ENCODE measurements around the gene LEFTY1. TPM values are rescaled to one million over a fixed set of nuclear protein-coding genes. Genes with fewer than 3 reads are reported as not detected.

LEFTY1 gene
- total and polyA plus RNA-seq, 2 of the 4 experiments (the other 2 are of a cell fraction): not detected

- no peak overlapping the region for H2BK120ac ChIP-seq (ENCODE audit: low read depth, low read length)
- no peak overlapping the region for H2AK5ac ChIP-seq (ENCODE audit: low read depth, low read length)
- intact Hi-C loops (cut with micrococcal nuclease) (no loop called here), dilution Hi-C loops (cut with HindIII; ENCODE audit: low sequenced_read_pairs, unreplicated experiment) (no loop called here), in situ Hi-C loops (cut with MboI; ENCODE audit: low sequenced_read_pairs) (no loop called here)
- no peaks in the 10 kb centered on the region for H3K9me3 ChIP-seq (ENCODE audit: control insufficient read depth, insufficient read depth, low read length)
- no peaks in the 10 kb centered on the region for H3K27me3 ChIP-seq (ENCODE audit: control insufficient read depth, insufficient read depth, low read length)
- no peak overlapping the region for H4K8ac ChIP-seq (ENCODE audit: low read depth in 2 of 2, low read length in 2 of 2)
- no peaks in the 10 kb centered on the region for H3K36me3 ChIP-seq (ENCODE audit: control insufficient read depth, insufficient read depth, low read length)
- DNase-seq (no peak), ATAC-seq (ENCODE audit: low read depth) (no peak; the same call in 1 of the 2 replicates)
- no peaks in the 10 kb centered on the region for H3K9me1 ChIP-seq (ENCODE audit: insufficient read depth, low read length)
- H3K4me3 ChIP-seq (ENCODE audit: insufficient read depth, low read depth, low read length): no peak overlapping the region
- WGBS, 2 experiments (ENCODE audit: extremely low coverage in 2 of 2, insufficient read length in 1 of 2): 66% methylated on average over 4 of the region's 6 CpGs; no CpG with 5 or more reads in 1 of the 2 experiments
- H3K18ac ChIP-seq (ENCODE audit: low read depth, low read length): no peak overlapping the region
- no peak overlapping the region for H3K4ac ChIP-seq (ENCODE audit: low read depth, low read length)
- H2AFZ ChIP-seq (replicated peaks; ENCODE audit: low read length, poor library complexity): peak overlapping the region; percentile 33
- no peak overlapping the region for H2BK20ac ChIP-seq (ENCODE audit: low read depth, low read length)
- H4K91ac ChIP-seq (ENCODE audit: insufficient read depth, low read depth, low read length): no peak overlapping the region
- H4K5ac ChIP-seq (ENCODE audit: low read depth, low read length): no peak overlapping the region
- POLR2A ChIA-PET (ENCODE audit: unreplicated experiment): interaction anchor here (0.5 kb wide), 1 partner anchor 163 kb away, joined by 5 read pairs; no protein-coding TSS in a partner anchor
- no peak overlapping the region for H2AK9ac ChIP-seq (replicated peaks; ENCODE audit: low read depth, low read length, poor library complexity)
- H3K27ac ChIP-seq (ENCODE audit: insufficient read depth, low read length): no peak overlapping the region
- no peak overlapping the region for H2BK5ac ChIP-seq (ENCODE audit: low read depth, low read length, poor library complexity, severe bottlenecking)
- H3K9ac ChIP-seq (ENCODE audit: low read depth, low read length): no peak overlapping the region
- H4K20me1 ChIP-seq (ENCODE audit: insufficient read depth, low read length): no peaks in the 10 kb centered on the region
- H3K23ac ChIP-seq (ENCODE audit: low read depth, low read length): no peak overlapping the region
- no peaks in the 10 kb centered on the region for H3K4me1 ChIP-seq (ENCODE audit: control insufficient read depth, insufficient read depth, low read length)
- CTCF ChIA-PET: no interaction called here
- no peak overlapping the region for H3K56ac ChIP-seq (ENCODE audit: extremely low read depth, insufficient read depth, low read length)
- no peak overlapping the region for H3K4me2 ChIP-seq (ENCODE audit: low read depth, low read length)
- no TSS peak for BruUV-seq (replicated peaks)
- H3K14ac ChIP-seq (replicated peaks; ENCODE audit: low read depth, low read length): no peak overlapping the region
- H3K79me1 ChIP-seq (ENCODE audit: low read depth in 1 of 2, low read length in 2 of 2): no peaks in the 10 kb centered on the region
- no peak overlapping the region for H2BK15ac ChIP-seq (ENCODE audit: low read depth, low read length)
- TF ChIP-seq CHD1 (IDR thresholded peaks at IDR 0.05; ENCODE audit: low read depth, low read length) (no peak), MAZ (IDR thresholded peaks at IDR 0.05; ENCODE audit: borderline replicate concordance, low read depth, low read length) (no peak), NFE2L2 (IDR thresholded peaks at IDR 0.05; ENCODE audit: low read depth, low read length) (no peak), MXI1 (IDR thresholded peaks at IDR 0.05; ENCODE audit: borderline replicate concordance, low read depth, low read length) (no peak), RAD21 (IDR thresholded peaks at IDR 0.05; ENCODE audit: low read length) (no peak), RCOR1 (IDR thresholded peaks at IDR 0.05; ENCODE audit: insufficient replicate concordance, low read length) (no peak), POLR2A (IDR thresholded peaks at IDR 0.05; ENCODE audit: low read depth, low read length) (no peak), CEBPB (IDR thresholded peaks at IDR 0.05; ENCODE audit: low read depth, low read length) (no peak), RFX5 (IDR thresholded peaks at IDR 0.05; ENCODE audit: low read depth, low read length) (no peak), FOS (IDR thresholded peaks at IDR 0.05; ENCODE audit: low read depth, low read length) (no peak), SMC3 (IDR thresholded peaks at IDR 0.05; ENCODE audit: low read depth, low read length) (no peak), BHLHE40 (IDR thresholded peaks at IDR 0.05; ENCODE audit: low read depth, low read length) (no peak), MAFK (IDR thresholded peaks at IDR 0.05; ENCODE audit: low read depth, low read length) (no peak)
- TF ChIP-seq, protein P1, sequence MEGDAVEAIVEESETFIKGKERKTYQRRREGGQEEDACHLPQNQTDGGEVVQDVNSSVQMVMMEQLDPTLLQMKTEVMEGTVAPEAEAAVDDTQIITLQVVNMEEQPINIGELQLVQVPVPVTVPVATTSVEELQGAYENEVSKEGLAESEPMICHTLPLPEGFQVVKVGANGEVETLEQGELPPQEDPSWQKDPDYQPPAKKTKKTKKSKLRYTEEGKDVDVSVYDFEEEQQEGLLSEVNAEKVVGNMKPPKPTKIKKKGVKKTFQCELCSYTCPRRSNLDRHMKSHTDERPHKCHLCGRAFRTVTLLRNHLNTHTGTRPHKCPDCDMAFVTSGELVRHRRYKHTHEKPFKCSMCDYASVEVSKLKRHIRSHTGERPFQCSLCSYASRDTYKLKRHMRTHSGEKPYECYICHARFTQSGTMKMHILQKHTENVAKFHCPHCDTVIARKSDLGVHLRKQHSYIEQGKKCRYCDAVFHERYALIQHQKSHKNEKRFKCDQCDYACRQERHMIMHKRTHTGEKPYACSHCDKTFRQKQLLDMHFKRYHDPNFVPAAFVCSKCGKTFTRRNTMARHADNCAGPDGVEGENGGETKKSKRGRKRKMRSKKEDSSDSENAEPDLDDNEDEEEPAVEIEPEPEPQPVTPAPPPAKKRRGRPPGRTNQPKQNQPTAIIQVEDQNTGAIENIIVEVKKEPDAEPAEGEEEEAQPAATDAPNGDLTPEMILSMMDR (conservative IDR thresholded peaks at IDR 0.05; ENCODE audit: low read depth, low read length): no peak
- TF ChIP-seq, protein P2, sequence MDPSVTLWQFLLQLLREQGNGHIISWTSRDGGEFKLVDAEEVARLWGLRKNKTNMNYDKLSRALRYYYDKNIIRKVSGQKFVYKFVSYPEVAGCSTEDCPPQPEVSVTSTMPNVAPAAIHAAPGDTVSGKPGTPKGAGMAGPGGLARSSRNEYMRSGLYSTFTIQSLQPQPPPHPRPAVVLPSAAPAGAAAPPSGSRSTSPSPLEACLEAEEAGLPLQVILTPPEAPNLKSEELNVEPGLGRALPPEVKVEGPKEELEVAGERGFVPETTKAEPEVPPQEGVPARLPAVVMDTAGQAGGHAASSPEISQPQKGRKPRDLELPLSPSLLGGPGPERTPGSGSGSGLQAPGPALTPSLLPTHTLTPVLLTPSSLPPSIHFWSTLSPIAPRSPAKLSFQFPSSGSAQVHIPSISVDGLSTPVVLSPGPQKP (IDR thresholded peaks at IDR 0.05; ENCODE audit: borderline replicate concordance, low read depth, low read length): no peak
These were observed 1.6 kb upstream of the LEFTY1 start for GRCh38 chr1:225890346-225891228.
